Astrocyte of the spinal cord (primary cell): ENCODE results near the gene MACROD2.

Experiments used
- DNase-seq: peaks from one replicate; pipeline ENCODE4 v3.0.0; 2011; ENCODE audit warnings: low read depth, low spot score
- H3K4me3 ChIP-seq: 2 replicates; pipeline ENCODE4 v1.5.1; 2011; ENCODE audit warnings: low read depth, mild to moderate bottlenecking, low read length, moderate library complexity
- CTCF ChIP-seq: IDR thresholded peaks from 2 replicates; pipeline ENCODE4 v1.5.1; 2012; ENCODE audit warnings: low read depth, mild to moderate bottlenecking, low read length, inconsistent platforms
- in situ Hi-C: cut with HindIII; loops from 2 replicates; pipeline ENCODE4 v1.10.0; 2017; ENCODE audit warnings: low sequenced_read_pairs

The MACROD2 gene

GRCh38 chr20:15214051-15214450 lies 1218.7 kb downstream of the MACROD2 start:
- DNase-seq: no peak
- no peak for TF ChIP-seq CTCF
- in situ Hi-C loops: no loop called here

GRCh38 chr20:15220009-15220656 lies 1224.8 kb downstream of the MACROD2 start:
- in situ Hi-C loops: no loop called here
- H3K4me3 ChIP-seq: no peak overlapping the region
- no peak for DNase-seq
- no peak for TF ChIP-seq CTCF

More at GRCh38 chr20:15214051-15214450, 1218.7 kb downstream of the MACROD2 start:
- H3K4me3 ChIP-seq: no peak overlapping the region

GRCh38 chr20:15220778-15221565 lies 1225.7 kb downstream of the MACROD2 start:
- H3K4me3 ChIP-seq: no peak overlapping the region
- in situ Hi-C loops: no loop called here
- peak; percentile 8 for DNase-seq
- no peak for TF ChIP-seq CTCF

- in situ Hi-C loops: no loop called here
- no peak for DNase-seq
- no peak for TF ChIP-seq CTCF
- no peak overlapping the region for H3K4me3 ChIP-seq
Measured at GRCh38 chr20:15222502-15223330, 1227.4 kb downstream of the MACROD2 start.

- no peak for TF ChIP-seq CTCF
- DNase-seq: no peak
- H3K4me3 ChIP-seq: no peak overlapping the region
- in situ Hi-C loops: no loop called here
Measured at GRCh38 chr20:15224199-15224598, 1228.9 kb downstream of the MACROD2 start.

GRCh38 chr20:15227102-15227501 lies 1231.8 kb downstream of the MACROD2 start:
- no peak overlapping the region for H3K4me3 ChIP-seq
- in situ Hi-C loops: no loop called here
- TF ChIP-seq CTCF: no peak
- DNase-seq: no peak
